22Rv1 (cell line): ENCODE results near the gene HBB.

Source experiments
- H3K27ac ChIP-seq: fragments of 450-650 bp; 2 replicates; pipeline ENCODE4 v1.5.1; 2017
- CTCF ChIP-seq: fragments of 450-650 bp; IDR thresholded peaks from 2 replicates; pipeline ENCODE4 v1.5.1; 2017; ENCODE audit warnings: mild to moderate bottlenecking
- ZFX ChIP-seq: fragments of 450-650 bp; IDR thresholded peaks from 2 replicates; pipeline ENCODE4 v1.6.1; 2017; ENCODE audit warnings: antibody characterized with exemption, borderline replicate concordance

Gene HBB

GRCh38 chr11:5226732-5227310 is at the start of gene HBB:
Gene HBB, minus strand, starts transcription at chr11:5227071. Its CDS starts 50 bp downstream, at chr11:5227021.
- no peak within 1 kb of the TSS for H3K27ac ChIP-seq
- no peak for TF ChIP-seq ZFX
- no peak for TF ChIP-seq CTCF

- TF ChIP-seq ZFX (no peak), CTCF (no peak)
These were observed 48.7 kb upstream of the HBB start for GRCh38 chr11:5275369-5276110.

GRCh38 chr11:5274395-5274794 is 47.5 kb upstream of the HBB start:
- H3K27ac ChIP-seq = no peak overlapping the region
- no peak for TF ChIP-seq ZFX
- no peak for TF ChIP-seq CTCF

More at GRCh38 chr11:5275369-5276110, 48.7 kb upstream of the HBB start:
- no peak overlapping the region for H3K27ac ChIP-seq

DNA sequence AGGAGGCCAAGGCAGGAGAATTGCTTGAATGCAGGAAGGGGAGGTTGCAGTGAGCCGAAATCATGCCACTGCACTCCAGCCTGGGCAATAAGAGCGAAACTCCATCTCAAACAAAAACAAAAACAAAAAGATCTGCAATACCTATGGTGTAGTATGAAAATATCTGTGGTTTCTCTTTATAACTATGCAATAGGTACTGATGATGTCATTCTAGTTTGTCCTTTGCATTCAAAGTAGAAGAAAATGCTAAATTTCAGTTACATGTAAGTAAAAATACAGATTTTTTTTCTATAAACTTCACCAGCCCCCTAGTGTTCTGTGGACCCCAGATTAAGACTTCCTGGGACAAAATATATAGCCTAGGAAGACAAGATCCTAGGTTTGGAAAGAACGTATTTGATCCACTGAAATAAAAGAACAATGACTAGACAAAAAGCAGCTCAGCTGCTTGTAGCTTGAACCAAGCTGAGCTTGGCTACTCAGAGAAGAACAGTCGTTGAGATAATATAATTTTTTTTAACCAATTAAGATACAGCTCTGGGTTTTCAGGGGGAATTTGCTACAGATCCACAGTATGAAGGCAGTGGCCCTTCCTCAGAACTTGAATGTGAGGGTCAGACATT is 45.6 kb upstream of the HBB start:
- no peak for TF ChIP-seq CTCF
- TF ChIP-seq ZFX = no peak
- no peak overlapping the region for H3K27ac ChIP-seq

DNA sequence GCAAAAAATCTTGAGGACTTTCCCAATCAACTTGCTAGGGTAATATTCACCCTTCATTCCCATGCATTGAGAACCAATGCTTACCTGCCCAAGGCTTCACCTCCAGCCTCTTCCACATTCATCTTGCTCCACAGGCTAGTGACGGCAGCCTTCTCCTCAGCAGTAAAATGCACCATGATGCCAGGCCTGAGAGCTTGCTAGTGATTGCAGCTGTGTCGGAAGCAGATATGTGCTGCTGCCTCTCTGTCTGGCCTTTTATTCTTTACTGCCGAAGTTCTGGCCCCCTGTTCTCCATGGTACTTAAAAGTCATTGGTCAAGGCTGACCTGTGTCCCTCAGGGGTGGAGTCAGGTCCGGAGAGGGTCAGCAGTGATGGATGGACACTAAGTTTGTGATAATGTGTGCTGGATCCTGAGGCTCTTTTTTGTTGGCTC is 42.9 kb upstream of the HBB start, which contains the start of gene HBE1:
Gene HBE1, minus strand, starts transcription at position 231 of the 433 bp plus-strand sequence. Its CDS starts 55 bp downstream, at position 176.
- TF ChIP-seq ZFX = no peak
- no peak within 1 kb of the TSS for H3K27ac ChIP-seq

GRCh38 chr11:5267033-5267563 is 40.2 kb upstream of the HBB start:
- no peak for TF ChIP-seq CTCF
- TF ChIP-seq ZFX = no peak
- no peak overlapping the region for H3K27ac ChIP-seq

GRCh38 chr11:5266609-5267008 is 39.7 kb upstream of the HBB start:
- TF ChIP-seq ZFX (no peak), CTCF (no peak)
- no peak overlapping the region for H3K27ac ChIP-seq
